ENCODE measurements around the gene B9D1. TPM values are rescaled to one million over a fixed set of nuclear protein-coding genes. Genes with fewer than 3 reads are reported as not detected.

Gene B9D1, protein sequence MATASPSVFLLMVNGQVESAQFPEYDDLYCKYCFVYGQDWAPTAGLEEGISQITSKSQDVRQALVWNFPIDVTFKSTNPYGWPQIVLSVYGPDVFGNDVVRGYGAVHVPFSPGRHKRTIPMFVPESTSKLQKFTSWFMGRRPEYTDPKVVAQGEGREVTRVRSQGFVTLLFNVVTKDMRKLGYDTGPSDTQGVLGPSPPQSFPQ
- 10 to 100 TPM in 3 of 6 donors, 1 to 10 TPM in 3; 6.6 to 13.2 (median 10.6) TPM for total RNA-seq
- polyA plus RNA-seq, result 10 to 100 TPM; 22.0 to 39.6 TPM

DNA sequence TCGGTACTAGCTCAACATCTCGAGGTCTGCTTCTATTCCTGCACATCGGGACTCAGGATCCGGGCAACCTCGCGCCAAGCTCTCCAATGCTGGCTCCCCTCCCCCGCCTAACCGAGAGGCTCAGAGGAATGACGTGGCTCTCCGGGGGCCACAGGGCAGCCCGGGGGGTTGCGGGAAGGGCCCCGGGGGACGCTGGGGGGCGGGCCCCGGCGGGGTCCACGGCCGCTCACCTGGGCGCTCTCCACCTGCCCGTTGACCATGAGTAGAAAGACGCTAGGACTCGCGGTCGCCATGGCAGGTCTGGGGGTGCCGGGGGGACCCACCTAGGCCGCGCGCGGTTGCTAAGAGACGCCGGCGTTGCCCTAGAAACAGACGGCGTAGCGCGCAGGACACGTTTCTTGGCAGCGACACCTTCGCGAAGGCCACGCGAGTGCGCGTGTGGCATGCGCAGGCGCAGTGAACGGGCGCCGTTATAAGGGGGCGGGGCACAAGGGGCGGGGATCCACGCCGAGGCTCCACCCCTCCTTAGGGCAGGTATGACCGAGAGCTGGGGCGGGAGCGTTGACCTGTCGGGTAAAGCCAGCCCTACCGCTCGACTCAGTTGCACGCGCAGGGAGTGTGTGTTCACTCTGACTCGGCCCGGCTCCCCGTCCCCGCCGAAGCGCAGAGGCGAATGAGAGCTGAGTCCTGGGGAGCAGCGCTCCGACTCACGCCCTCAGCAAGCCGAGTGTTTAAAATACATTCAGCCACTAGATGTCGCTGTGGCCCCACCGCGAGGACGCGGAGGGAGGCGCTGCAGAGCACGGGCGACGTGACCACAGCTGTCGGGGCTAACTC, at the start of gene B9D1:
B9D1 (minus strand) TSS at position 447 of the 837 bp plus-strand sequence; CDS start at position 293, 154 bp downstream.
- TF ChIP-seq CTCF (IDR thresholded peaks at IDR 0.05), result peak; percentile 92 to 98 (median 96)
- peaks cover 0 to 5% (median 0%) of the 10 kb centered on the region in 3 donors for H3K4me1 ChIP-seq
- no peaks in the 10 kb centered on the region for H3K9me3 ChIP-seq
- FAIRE-seq (no peak), DNase-seq (peak; percentile 91 to 99 (median 98)), ATAC-seq (peak; percentile 95 to 98 (median 97))
- 0% methylated on average over 81 to 83 of the region's 83 CpGs for WGBS, 2 donors
- peak within 1 kb of the TSS; percentile 51 to 93 (median 80) for H3K4me3 ChIP-seq
- peak within 1 kb of the TSS; percentile 81 to 88 (median 86) for H3K27ac ChIP-seq
- intact Hi-C loops (cut with DNase I), result loop anchor here in 2 of 3 donors (10.0 kb wide), 3 partner anchors 52 to 402 kb away; partner anchors contain the start of gene RNF112 (in 1 of the 2)
- no peaks in the 10 kb centered on the region for H3K27me3 ChIP-seq
- H3K36me3 ChIP-seq, result no peaks in the 10 kb centered on the region

DNA sequence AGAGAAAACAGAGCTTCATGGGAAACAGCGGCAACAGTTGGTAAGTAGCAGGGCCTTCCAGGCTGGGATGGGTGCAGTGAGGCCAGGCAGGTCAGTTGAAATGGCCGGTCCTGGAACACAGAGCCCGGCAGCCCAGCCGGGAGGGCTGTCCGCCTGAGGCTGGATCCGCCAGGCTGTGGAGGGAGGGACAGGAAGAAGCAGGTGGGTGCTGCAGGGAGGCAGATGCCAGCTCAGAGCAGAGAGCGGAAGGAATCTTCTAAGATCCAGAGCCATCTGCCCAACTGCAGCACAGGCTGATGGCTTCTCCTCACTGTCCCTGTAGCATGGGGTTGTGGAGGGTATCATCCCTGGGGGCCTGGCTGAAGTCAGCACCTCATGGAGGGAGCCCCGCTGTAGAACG, 49.1 kb upstream of the B9D1 start:
- no peaks in the 10 kb centered on the region for H3K4me1 ChIP-seq
- no peak for FAIRE-seq
- H3K27ac ChIP-seq, result no peak overlapping the region
- TF ChIP-seq CTCF (IDR thresholded peaks at IDR 0.05), result no peak
- DNase-seq, result no peak
- no peaks in the 10 kb centered on the region for H3K27me3 ChIP-seq
- 62 to 68% methylated on average over 9 of the region's 9 CpGs for WGBS, 2 donors
- ATAC-seq, result no peak
- no peaks in the 10 kb centered on the region for H3K36me3 ChIP-seq
- H3K4me3 ChIP-seq, result no peak overlapping the region
- no peaks in the 10 kb centered on the region for H3K9me3 ChIP-seq
- intact Hi-C loops (cut with DNase I), result loop anchor here in 1 of 3 donors (10.0 kb wide), 1 partner anchor 47 kb away; the partner anchor contains the start of gene B9D1

DNA sequence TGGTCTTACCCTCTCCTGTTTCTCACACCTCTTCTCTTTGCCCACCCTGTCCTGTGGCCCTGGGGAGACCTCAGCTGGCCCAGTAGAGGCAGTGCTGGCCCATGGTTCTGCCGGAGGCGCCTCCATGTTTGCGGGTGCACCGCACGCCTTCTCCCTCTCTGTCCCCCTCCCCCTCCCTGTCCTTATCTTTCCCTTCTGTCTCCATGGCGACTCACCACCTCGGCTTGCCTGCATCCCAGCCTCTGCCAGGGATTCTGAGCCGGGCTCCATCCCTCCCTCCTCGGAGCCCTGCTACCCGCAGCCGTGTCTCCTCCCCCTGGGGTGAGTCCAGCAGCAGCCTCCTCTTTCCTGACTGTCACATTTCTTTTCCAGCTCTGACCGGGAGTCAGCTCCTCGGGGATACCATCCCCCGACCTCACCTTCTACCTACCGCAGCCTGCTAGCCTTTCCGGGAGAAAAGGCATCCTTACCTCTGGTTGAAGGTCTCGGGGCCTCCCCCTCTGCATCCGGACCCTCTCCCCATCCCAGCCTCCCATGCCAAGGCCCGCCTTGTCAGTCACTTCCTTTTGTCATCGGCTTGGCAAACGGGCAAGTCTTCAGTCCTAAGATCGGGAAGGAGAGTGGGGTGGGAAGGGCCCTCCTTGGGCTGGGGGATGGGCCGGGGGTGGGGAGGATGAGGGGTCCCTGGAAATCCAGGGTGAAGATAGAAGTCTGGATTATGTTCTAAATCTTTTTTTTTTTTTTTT, 48.5 kb upstream of the B9D1 start, which contains the start of gene RNF112:
RNF112 (plus strand) TSS at position 358 of the 746 bp plus-strand sequence; CDS start at position 535, 177 bp downstream.
- no peaks in the 10 kb centered on the region for H3K9me3 ChIP-seq
- ATAC-seq (no peak), FAIRE-seq (no peak), DNase-seq (no peak)
- TF ChIP-seq CTCF (IDR thresholded peaks at IDR 0.05), result no peak
- H3K36me3 ChIP-seq, result no peaks in the 10 kb centered on the region
- intact Hi-C loops (cut with DNase I), result loop anchor here in 1 of 3 donors (10.0 kb wide), 1 partner anchor 46 kb away; the partner anchor contains the start of gene B9D1
- H3K27me3 ChIP-seq, result no peaks in the 10 kb centered on the region
- no peak within 1 kb of the TSS for H3K27ac ChIP-seq
- H3K4me3 ChIP-seq, result no peak within 1 kb of the TSS
- H3K4me1 ChIP-seq, result no peaks in the 10 kb centered on the region
- WGBS, 2 donors, result 13 to 16% methylated on average over 23 of the region's 23 CpGs

- H3K27ac ChIP-seq, result no peak overlapping the region
- H3K36me3 ChIP-seq, result no peaks in the 10 kb centered on the region
- H3K27me3 ChIP-seq, result no peaks in the 10 kb centered on the region
- DNase-seq, result no peak
- WGBS, 2 donors, result 71 to 80% methylated on average over 6 of the region's 6 CpGs
- TF ChIP-seq CTCF (IDR thresholded peaks at IDR 0.05), result no peak
- no peaks in the 10 kb centered on the region for H3K4me1 ChIP-seq
- FAIRE-seq, result no peak
- no peak for ATAC-seq
- no peaks in the 10 kb centered on the region for H3K9me3 ChIP-seq
- H3K4me3 ChIP-seq, result no peak overlapping the region
- intact Hi-C loops (cut with DNase I), result loop anchor here in 1 of 3 donors (10.0 kb wide), 1 partner anchor 45 kb away; the partner anchor contains the start of gene B9D1
Measured at GRCh38 chr17:19410091-19410490, 47.6 kb upstream of the B9D1 start.
